Neural progenitor cell (in vitro differentiated cells): ENCODE data around the gene CBFA2T2.

ENCODE experiments used
- EZH2 ChIP-seq: fragments of 200-600 bp; sonication (generic); IDR thresholded peaks from 2 replicates; pipeline ENCODE4 v1.6.1; 2017; ENCODE audit warnings: antibody characterized with exemption, mild to moderate bottlenecking, moderate library complexity
- EZH2phosphoT487 ChIP-seq: fragments of 200-600 bp; sonication (generic); IDR thresholded peaks from 2 replicates; pipeline ENCODE4 v1.6.1; 2017; ENCODE audit warnings: antibody characterized with exemption
- TF ChIP-seq, protein P1 (sequence below): fragments of 200-600 bp; sonication (generic); IDR thresholded peaks from 2 replicates; pipeline ENCODE4 v1.5.1; 2017; ENCODE audit warnings: antibody characterized with exemption, mild to moderate bottlenecking

DNA sequence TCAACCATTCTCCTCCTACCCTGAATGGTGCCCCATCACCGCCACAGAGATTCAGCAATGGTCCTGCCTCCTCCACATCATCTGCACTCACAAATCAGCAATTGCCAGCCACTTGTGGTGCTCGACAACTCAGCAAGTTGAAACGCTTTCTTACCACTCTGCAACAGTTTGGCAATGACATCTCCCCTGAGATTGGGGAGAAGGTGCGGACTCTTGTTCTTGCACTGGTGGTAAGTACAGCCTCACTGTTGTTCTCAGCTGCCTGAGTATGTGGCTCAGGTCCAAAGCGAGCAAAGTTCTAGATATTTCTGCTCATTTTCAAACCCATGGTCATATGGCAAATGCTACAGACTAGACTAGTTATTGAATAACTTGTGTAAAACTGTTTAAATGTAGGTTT, 121.2 kb downstream of the CBFA2T2 start:
- TF ChIP-seq, protein P1, sequence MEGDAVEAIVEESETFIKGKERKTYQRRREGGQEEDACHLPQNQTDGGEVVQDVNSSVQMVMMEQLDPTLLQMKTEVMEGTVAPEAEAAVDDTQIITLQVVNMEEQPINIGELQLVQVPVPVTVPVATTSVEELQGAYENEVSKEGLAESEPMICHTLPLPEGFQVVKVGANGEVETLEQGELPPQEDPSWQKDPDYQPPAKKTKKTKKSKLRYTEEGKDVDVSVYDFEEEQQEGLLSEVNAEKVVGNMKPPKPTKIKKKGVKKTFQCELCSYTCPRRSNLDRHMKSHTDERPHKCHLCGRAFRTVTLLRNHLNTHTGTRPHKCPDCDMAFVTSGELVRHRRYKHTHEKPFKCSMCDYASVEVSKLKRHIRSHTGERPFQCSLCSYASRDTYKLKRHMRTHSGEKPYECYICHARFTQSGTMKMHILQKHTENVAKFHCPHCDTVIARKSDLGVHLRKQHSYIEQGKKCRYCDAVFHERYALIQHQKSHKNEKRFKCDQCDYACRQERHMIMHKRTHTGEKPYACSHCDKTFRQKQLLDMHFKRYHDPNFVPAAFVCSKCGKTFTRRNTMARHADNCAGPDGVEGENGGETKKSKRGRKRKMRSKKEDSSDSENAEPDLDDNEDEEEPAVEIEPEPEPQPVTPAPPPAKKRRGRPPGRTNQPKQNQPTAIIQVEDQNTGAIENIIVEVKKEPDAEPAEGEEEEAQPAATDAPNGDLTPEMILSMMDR: no peak
- no peak for TF ChIP-seq EZH2phosphoT487
- TF ChIP-seq EZH2: no peak
